ENCODE measurements around the gene EPS15.
"Not testable (repeated sequence)": the region's sequence is repeated elsewhere in the genome, so short reads cannot be mapped to it uniquely, and the experiment has no call there.

The EPS15 gene

DNA sequence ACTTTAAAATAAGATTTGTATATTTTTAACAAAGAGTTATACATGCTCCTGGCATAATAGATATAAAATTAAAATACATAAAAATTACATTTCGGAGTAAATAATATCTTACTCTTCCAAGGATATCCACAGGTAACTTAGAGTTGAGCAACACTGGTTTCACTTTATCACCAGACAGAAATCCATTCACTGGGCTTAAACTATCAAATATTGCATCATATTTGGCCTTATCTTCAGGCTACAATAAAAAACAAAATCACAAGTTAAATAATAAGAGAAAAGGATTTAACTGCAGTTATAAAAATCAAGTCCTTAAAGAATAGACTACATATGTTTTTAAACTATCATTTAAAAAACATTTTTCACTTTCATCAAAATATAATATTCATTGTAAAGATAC is 55.5 kb downstream of the EPS15 start:
- DNase-seq = no peak

- DNase-seq = not testable (repeated sequence)
Measured at GRCh38 chr1:51462289-51462688, 56.8 kb downstream of the EPS15 start.

DNA sequence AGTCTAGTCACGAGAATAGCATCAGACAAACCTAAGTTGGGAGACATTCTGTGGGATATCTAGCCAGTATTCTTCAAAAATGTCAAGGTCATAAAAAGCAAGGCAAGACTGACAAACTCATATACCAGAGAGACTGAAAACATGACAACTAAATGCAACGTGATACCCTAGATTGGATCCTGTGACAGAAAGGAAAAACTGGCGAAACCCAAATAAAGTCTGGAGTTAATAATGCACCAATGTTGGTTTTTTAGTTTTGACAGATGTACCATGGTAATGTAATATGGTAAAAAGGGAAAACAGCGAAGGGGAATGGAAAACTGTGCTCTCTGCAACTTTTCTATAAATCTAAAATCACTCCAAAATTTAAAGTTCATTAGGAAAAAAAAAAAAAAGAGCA is 64.5 kb downstream of the EPS15 start:
- DNase-seq = no peak

GRCh38 chr1:51453010-51453409 is 66.1 kb downstream of the EPS15 start:
- no peak for DNase-seq

DNA sequence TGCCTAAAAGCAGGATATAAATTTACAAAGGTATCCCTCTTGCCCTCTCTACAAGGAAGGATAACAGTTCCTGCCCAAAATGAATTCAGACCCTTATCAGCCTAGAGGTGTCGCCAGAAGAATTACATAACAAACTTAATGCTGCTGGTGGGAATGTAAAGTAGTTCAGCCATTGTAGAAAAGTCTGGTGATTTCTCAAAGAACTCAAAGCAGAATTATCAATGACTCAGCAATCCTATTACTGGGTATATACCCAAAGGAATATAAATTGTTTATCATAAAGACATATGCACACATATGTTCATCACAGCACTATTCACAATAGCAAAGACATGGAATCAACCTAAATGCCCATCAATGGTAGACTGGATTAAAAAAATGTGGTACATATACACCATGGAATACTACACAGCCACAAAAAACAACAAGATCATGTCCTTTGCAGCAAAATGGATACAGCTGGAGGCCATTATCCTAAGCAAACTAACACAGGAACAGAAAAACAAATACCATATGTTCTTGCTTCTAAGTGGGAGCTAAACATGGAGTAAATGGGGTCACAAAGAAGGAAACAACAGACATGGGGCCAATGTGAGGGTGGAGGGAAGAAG is 70.1 kb downstream of the EPS15 start:
- not testable (repeated sequence) for DNase-seq

DNA sequence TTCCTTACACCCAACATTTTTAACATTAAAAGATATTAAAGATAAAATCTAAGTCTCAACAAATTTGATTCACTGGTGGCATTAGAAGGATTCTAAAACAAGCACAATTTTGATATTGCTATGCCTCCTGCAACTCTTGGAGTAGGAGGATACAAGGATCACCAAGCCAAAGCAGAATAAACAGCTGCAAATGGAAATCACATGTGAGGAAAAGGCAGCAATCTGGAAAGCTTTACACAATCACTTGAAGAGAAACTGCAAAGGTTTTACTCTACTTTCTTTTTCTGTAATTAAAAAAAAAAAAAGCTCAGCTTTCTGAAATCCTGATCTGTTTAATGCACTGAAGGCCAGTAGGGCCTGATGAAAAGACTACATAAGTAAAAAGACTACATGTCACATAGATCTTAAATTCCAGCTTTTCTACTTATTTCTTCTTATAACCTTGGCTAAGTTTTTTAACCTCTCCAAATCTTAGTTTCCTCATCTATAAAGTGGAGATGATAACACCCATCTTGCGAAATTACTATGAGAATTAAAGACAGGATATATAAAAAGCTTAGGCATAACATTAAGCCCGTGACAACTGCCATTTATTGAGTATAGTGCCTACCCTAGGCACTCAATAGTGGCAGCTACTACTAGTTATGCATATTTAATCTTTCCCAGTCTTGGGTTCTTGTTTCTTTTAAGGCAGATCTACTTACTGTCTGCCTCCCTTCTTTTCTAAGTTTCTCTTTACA is 73.5 kb downstream of the EPS15 start:
- no peak for DNase-seq

GRCh38 chr1:51444534-51445192 is 74.4 kb downstream of the EPS15 start:
- no peak for DNase-seq

DNA sequence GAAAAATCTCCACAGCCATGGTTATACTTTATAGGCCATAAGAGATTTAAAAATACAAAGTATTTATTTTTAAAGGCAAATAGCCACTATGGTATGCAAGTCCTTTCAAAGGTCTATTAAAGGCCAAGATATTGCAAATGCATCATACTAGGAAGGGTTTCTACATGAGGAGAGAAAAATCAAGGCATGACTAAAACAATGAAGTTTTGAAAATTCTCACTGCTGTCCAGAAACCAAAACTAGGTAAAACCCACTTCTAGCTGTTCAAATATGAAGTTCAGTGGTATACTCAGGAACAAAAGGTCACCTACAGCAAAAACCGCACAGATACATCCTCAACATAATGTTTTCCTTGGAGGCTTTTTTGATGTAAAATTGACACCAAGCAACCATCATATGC is 75.0 kb downstream of the EPS15 start:
- DNase-seq = no peak

GRCh38 chr1:51443555-51443954 is 75.5 kb downstream of the EPS15 start:
- no peak for DNase-seq

DNA sequence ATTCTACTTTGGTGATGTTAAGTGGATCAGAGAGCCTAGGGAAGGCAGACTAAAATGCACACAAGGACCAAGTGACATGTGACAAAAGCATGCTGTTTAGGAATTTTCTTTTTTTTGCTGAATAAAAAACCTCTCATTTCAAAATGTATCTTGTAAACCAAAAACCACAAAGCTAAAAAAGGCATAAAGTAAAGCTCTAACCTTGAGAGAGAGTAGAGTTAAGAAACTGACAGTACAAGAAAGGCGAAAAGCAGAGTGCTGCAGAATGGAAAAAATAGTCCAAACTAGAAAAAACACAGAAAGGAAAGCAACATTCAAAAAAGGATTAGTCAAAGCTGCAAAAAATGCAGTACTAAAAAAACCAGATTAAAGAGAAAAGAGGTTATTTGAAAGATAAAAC is 76.5 kb downstream of the EPS15 start:
- no peak for DNase-seq

- no peak for DNase-seq
Measured at GRCh38 chr1:51442198-51442597, 76.9 kb downstream of the EPS15 start.

GRCh38 chr1:51439895-51440294 is 79.2 kb downstream of the EPS15 start:
- DNase-seq = no peak

GRCh38 chr1:51439053-51439452 is 80.0 kb downstream of the EPS15 start:
- DNase-seq = no peak

GRCh38 chr1:51437391-51437790 is 81.7 kb downstream of the EPS15 start:
- not testable (repeated sequence) for DNase-seq

DNA sequence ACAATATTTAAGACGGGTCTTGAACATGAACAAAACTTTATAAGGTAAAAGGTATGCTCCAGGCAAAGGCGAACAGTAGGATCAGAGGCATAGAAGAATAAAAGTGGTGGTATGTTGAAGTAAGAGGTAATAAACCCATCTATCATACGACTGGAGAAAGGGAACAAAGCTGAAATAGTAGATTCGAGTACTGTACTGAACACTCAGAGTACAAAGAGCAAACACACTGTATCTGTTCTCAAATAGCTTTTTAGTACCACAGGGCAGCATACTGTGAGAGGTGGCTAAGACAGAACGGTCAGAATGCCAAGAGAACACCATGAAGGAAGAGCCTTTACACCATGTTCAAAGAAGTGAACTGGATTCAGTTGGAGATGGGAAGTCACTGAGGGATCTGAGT is 83.2 kb downstream of the EPS15 start:
- DNase-seq = no peak

DNA sequence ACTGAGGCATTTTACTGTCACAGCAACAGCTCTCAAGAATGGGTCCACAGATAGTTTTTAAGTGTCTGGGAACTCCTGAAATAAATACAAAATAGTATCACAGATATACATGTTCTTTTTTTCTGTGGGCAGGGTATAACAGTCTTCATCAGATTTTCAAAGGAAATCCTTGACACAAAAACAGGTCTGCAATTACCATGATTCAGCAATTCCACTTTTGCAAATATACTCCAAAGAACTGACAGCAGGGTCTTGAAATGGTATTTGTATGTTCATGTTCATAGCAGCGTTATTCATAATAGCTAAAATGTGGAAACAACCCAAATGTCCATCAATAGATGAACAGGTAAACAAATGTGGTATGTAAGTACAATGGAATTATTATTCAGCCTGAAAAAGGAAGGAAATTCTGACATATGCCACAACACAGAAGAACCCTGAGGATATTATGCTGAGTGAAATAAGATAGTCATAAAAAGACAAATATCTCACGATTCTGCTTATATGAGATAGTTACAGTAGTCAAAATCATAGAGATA is 85.0 kb downstream of the EPS15 start:
- no peak for DNase-seq

DNA sequence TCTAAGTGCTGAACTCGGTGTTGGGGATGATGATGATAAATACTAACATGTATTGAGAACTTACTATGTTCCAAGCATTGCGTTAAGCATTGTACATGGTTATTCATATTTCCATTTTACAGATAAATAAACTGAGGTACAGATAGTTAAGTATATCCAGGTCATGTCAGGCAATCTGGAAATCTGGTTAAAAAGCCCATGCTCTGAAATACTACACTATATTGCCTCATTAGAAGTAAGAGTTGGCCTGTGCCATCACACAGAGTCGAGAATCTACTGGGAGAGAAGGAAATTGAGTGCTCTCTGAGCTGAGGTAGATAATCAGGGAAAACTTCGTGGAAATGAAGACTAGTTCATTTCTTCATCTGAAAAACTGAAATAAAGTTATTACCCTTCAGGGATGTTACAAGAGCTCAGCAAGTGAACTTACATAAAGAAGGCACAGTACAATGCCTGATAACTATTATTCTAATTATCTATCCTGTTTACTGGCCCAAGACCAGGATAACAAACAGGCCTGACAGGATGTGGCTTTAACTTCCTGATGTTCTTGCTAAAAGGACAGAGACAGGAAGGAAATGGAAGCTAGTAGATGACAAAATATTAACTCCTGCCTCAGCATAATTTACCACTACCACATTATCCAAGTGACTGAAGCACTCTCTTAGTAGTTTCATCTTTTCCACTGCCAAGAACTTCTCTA is 85.6 kb downstream of the EPS15 start:
- no peak for DNase-seq

DNA sequence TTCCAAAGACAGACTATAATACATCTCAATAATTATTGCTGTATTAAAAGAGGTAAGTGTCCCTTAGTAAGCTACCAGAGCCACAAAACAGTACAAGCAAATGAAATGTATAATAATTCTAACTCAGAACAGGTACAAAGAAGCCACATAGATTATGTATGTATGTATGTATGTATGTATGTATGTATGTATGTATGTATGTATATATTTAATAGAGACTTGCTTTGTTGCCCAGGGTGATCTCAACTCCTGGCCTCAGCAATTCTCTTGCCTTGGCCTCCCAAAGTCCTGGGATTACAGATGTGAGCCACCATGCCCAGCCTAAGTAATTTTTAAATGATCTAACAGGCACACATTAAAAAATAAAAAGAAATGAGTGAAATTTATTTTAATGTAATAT is 86.9 kb downstream of the EPS15 start:
- DNase-seq = no peak

GRCh38 chr1:51427438-51427837 is 91.6 kb downstream of the EPS15 start:
- no peak for DNase-seq

- DNase-seq = no peak
Measured at GRCh38 chr1:51425955-51426354, 93.1 kb downstream of the EPS15 start.

- no peak for DNase-seq
Measured at GRCh38 chr1:51425273-51425672, 93.8 kb downstream of the EPS15 start.

DNA sequence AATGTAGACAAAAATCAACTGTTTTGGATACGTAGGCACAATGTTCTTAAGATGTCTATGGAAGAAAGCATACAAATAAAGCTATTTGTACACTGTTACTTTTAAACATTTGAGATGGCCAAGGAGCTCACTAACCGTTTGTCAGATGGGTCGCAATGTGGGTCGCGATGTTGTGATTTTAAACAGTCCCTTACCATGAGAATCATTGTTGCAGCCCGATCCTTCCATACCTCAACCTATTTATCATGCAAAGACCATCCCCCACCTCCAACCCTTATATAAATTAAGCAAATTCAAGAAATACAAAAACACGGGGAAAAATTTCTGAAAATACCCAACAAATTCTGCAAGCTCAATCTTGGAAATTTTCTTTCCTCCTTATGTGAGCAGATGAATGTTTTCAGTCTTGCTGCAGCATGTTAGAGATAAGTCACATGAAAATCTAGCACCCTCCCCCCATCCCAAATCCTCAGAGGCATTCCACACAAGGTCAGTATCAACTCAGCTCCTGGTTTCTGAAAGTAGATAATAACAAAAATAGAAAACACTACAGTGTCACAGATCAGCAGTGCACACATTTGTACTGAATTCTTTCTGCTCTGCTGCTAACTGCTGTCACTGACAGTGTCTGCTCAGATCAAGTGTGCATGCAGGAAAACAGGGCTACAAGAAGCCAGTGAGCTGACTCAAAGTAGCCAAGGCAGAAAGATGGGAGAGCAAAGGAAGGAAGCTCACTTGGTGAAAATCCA is 95.8 kb downstream of the EPS15 start:
- peak; percentile 43 for DNase-seq
